ENCODE measurements around the gene YBX1. TPM values are rescaled to one million over a fixed set of nuclear protein-coding genes. Genes with fewer than 3 reads are reported as not detected.

YBX1 gene
- total and polyA plus RNA-seq, 2 of the 13 experiments (the other 11 are each of a cell fraction or from before 2014, with no cell fraction given): 339 to 628 TPM

DNA sequence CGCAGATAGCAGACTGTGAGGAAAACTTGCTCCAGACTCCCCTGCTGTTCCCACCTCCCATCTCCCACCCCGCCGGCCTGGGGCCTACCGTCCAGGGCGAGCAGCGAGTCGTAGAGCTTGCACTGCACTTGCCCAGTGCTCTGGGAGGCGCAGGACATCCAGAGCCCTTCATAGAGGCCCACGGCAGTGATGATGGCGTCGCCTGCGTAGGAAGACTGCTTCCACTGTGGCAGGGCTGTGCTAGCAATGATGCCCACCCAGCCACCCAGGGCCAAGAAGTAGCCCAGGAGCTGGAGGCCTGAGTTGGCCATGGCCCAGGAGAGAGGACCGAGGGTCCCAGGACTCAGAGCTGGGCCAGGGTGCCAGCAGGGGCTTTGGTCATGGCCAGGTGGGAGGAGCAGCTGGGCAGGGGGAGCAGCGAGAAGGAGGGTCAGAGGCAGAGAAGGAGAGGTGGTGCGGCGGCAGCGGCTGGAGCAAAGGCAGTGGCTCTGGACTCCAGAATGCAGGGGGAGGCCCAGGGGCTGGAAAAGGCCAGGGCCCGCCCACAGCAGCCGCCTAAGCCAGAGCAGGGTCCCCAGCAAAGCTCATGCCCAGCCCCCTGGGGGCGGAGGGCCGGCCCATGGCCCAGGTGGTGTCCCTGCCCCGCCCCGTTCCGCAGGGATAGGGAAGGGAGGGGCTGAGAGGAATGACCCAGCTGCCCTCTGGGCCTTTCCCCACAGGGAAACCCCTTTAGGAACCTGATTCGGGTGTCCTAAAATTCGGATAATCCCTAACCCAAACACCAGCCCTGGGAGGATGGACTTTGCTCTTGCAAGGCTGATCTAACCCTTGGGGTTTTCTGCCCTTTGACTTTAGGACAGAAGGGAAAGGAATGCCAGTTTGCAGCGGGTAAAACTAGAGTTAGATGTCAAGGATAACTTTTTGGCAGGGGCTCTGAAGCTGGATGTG, 57.8 kb downstream of the YBX1 start, which contains the start of gene CLDN19 (continued):
- TF ChIP-seq, protein P1, sequence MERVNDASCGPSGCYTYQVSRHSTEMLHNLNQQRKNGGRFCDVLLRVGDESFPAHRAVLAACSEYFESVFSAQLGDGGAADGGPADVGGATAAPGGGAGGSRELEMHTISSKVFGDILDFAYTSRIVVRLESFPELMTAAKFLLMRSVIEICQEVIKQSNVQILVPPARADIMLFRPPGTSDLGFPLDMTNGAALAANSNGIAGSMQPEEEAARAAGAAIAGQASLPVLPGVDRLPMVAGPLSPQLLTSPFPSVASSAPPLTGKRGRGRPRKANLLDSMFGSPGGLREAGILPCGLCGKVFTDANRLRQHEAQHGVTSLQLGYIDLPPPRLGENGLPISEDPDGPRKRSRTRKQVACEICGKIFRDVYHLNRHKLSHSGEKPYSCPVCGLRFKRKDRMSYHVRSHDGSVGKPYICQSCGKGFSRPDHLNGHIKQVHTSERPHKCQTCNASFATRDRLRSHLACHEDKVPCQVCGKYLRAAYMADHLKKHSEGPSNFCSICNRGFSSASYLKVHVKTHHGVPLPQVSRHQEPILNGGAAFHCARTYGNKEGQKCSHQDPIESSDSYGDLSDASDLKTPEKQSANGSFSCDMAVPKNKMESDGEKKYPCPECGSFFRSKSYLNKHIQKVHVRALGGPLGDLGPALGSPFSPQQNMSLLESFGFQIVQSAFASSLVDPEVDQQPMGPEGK (CRISPR knock-in tag; IDR thresholded peaks at IDR 0.05): peak; percentile 93
- TF ChIP-seq ZNF224 (CRISPR knock-in tag; IDR thresholded peaks at IDR 0.05) (0 out of 2 replicates have a peak, but pooled peaks have one; percentile 73), MTA3 (CRISPR knock-in tag; IDR thresholded peaks at IDR 0.05) (no peak), ZFP36L1 (CRISPR knock-in tag; IDR thresholded peaks at IDR 0.05) (no peak), CBX2 (IDR thresholded peaks at IDR 0.05; ENCODE audit: low read depth, low read length) (no peak), CBX2 (CRISPR knock-in tag; IDR thresholded peaks at IDR 0.05; ENCODE audit: low read depth) (no peak), ZNF329 (CRISPR knock-in tag; IDR thresholded peaks at IDR 0.05; ENCODE audit: low read depth) (no peak), RAD51 (IDR thresholded peaks at IDR 0.05; ENCODE audit: borderline replicate concordance) (no peak), ZNF614 (CRISPR knock-in tag; IDR thresholded peaks at IDR 0.05; ENCODE audit: borderline replicate concordance) (0 out of 2 replicates have a peak, but pooled peaks have one; percentile 27), HHEX (CRISPR knock-in tag; IDR thresholded peaks at IDR 0.05) (no peak), HDAC2 (CRISPR knock-in tag; IDR thresholded peaks at IDR 0.05) (peak; percentile 22; the same call in 1 of the 2 replicates), BRCA1 (CRISPR knock-in tag; IDR thresholded peaks at IDR 0.05) (no peak)
- TF ChIP-seq, protein P2, sequence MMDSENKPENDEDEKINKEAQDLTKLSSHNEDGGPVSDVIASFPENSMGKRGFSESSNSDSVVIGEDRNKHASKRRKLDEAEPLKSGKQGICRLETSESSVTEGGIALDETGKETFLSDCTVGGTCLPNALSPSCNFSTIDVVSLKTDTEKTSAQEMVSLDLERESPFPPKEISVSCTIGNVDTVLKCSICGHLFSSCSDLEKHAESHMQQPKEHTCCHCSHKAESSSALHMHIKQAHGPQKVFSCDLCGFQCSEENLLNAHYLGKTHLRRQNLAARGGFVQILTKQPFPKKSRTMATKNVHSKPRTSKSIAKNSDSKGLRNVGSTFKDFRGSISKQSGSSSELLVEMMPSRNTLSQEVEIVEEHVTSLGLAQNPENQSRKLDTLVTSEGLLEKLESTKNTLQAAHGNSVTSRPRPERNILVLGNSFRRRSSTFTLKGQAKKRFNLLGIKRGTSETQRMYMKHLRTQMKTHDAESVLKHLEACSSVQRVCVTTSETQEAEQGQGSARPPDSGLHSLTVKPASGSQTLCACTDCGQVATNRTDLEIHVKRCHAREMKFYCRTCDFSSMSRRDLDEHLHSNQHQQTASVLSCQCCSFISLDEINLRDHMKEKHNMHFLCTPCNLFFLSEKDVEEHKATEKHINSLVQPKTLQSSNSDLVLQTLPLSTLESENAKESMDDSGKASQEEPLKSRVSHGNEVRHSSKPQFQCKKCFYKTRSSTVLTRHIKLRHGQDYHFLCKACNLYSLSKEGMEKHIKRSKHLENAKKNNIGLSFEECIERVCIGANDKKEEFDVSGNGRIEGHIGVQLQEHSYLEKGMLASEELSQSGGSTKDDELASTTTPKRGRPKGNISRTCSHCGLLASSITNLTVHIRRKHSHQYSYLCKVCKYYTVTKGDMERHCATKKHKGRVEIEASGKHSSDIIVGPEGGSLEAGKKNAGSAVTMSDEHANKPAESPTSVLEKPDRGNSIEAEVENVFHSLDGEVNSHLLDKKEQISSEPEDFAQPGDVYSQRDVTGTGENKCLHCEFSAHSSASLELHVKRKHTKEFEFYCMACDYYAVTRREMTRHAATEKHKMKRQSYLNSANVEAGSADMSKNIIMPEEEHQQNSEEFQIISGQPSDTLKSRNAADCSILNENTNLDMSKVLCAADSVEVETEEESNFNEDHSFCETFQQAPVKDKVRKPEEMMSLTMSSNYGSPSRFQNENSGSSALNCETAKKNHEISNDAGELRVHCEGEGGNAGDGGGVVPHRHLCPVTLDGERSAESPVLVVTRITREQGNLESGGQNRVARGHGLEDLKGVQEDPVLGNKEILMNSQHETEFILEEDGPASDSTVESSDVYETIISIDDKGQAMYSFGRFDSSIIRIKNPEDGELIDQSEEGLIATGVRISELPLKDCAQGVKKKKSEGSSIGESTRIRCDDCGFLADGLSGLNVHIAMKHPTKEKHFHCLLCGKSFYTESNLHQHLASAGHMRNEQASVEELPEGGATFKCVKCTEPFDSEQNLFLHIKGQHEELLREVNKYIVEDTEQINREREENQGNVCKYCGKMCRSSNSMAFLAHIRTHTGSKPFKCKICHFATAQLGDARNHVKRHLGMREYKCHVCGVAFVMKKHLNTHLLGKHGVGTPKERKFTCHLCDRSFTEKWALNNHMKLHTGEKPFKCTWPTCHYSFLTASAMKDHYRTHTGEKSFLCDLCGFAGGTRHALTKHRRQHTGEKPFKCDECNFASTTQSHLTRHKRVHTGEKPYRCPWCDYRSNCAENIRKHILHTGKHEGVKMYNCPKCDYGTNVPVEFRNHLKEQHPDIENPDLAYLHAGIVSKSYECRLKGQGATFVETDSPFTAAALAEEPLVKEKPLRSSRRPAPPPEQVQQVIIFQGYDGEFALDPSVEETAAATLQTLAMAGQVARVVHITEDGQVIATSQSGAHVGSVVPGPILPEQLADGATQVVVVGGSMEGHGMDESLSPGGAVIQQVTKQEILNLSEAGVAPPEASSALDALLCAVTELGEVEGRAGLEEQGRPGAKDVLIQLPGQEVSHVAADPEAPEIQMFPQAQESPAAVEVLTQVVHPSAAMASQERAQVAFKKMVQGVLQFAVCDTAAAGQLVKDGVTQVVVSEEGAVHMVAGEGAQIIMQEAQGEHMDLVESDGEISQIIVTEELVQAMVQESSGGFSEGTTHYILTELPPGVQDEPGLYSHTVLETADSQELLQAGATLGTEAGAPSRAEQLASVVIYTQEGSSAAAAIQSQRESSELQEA (CRISPR knock-in tag; IDR thresholded peaks at IDR 0.05; ENCODE audit: not compliant biosample characterization): peak; percentile 49
- TF ChIP-seq, protein P3, sequence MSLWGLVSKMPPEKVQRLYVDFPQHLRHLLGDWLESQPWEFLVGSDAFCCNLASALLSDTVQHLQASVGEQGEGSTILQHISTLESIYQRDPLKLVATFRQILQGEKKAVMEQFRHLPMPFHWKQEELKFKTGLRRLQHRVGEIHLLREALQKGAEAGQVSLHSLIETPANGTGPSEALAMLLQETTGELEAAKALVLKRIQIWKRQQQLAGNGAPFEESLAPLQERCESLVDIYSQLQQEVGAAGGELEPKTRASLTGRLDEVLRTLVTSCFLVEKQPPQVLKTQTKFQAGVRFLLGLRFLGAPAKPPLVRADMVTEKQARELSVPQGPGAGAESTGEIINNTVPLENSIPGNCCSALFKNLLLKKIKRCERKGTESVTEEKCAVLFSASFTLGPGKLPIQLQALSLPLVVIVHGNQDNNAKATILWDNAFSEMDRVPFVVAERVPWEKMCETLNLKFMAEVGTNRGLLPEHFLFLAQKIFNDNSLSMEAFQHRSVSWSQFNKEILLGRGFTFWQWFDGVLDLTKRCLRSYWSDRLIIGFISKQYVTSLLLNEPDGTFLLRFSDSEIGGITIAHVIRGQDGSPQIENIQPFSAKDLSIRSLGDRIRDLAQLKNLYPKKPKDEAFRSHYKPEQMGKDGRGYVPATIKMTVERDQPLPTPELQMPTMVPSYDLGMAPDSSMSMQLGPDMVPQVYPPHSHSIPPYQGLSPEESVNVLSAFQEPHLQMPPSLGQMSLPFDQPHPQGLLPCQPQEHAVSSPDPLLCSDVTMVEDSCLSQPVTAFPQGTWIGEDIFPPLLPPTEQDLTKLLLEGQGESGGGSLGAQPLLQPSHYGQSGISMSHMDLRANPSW (CRISPR knock-in tag; IDR thresholded peaks at IDR 0.05; ENCODE audit: borderline replicate concordance): 0 out of 2 replicates have a peak, but pooled peaks have one; percentile 62
- TF ChIP-seq, protein P4, sequence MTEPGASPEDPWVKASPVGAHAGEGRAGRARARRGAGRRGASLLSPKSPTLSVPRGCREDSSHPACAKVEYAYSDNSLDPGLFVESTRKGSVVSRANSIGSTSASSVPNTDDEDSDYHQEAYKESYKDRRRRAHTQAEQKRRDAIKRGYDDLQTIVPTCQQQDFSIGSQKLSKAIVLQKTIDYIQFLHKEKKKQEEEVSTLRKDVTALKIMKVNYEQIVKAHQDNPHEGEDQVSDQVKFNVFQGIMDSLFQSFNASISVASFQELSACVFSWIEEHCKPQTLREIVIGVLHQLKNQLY (CRISPR knock-in tag; IDR thresholded peaks at IDR 0.05): no peak

All from HepG2 (cell line).